H9 (cell line): Measurements from ENCODE around the gene SH3BP2. TPM values are rescaled to one million over a fixed set of nuclear protein-coding genes. Genes with fewer than 3 reads are reported as not detected.
A peak's percentile ranks its signal among the peaks of the same experiment; 100 is the strongest.

Source experiments
- DNase-seq: peaks from one replicate; pipeline ENCODE4 v3.0.0-alpha.2; 2017
- H2AFZ ChIP-seq: one replicate; pipeline ENCODE4 v1.6.1; 2013; ENCODE audit warnings: mild to moderate bottlenecking, low read length, control low read depth, moderate library complexity
- H2AK5ac ChIP-seq: 2 replicates; pipeline ENCODE4 v1.6.1; 2013; ENCODE audit warnings: low read length, control low read depth, mixed read lengths; ENCODE audit not compliant: insufficient read length
- H2BK120ac ChIP-seq: one replicate; pipeline ENCODE4 v1.6.1; 2013; ENCODE audit warnings: low read depth, mild to moderate bottlenecking, low read length, control low read depth, inconsistent platforms; ENCODE audit not compliant: poor library complexity, severe bottlenecking
- H2BK12ac ChIP-seq: 2 replicates; pipeline ENCODE4 v1.6.1; 2013; ENCODE audit warnings: low read length, control low read depth, mixed read lengths, low read depth; ENCODE audit not compliant: insufficient read length
- H2BK15ac ChIP-seq: 2 replicates; pipeline ENCODE4 v1.6.1; 2013; ENCODE audit warnings: low read depth, low read length, control low read depth
- H2BK20ac ChIP-seq: one replicate; pipeline ENCODE4 v1.6.1; 2013; ENCODE audit warnings: low read depth, mild to moderate bottlenecking, low read length, control low read depth, inconsistent platforms; ENCODE audit not compliant: poor library complexity, severe bottlenecking
- H2BK5ac ChIP-seq: 2 replicates; pipeline ENCODE4 v1.6.1; 2013; ENCODE audit warnings: low read length, control low read depth, mixed read lengths; ENCODE audit not compliant: insufficient read length
- H3K14ac ChIP-seq: 2 replicates; pipeline ENCODE4 v1.6.1; 2013; ENCODE audit warnings: low read length, control low read depth; ENCODE audit not compliant: insufficient read depth
- H3K18ac ChIP-seq: 2 replicates; pipeline ENCODE4 v1.6.1; 2013; ENCODE audit warnings: low read depth, mild to moderate bottlenecking, mixed read lengths, low read length, control low read depth; ENCODE audit not compliant: insufficient read length
- H3K23ac ChIP-seq: 2 replicates; pipeline ENCODE4 v1.6.1; 2013; ENCODE audit warnings: low read length, control low read depth, mixed read lengths, low read depth; ENCODE audit not compliant: insufficient read length
- H3K23me2 ChIP-seq: 2 replicates; pipeline ENCODE4 v1.6.1; 2013; ENCODE audit warnings: low read depth, mild to moderate bottlenecking, mixed read lengths, low read length, control low read depth; ENCODE audit not compliant: insufficient read length, poor library complexity, severe bottlenecking
- H3K27ac ChIP-seq: 2 replicates; pipeline ENCODE4 v1.5.1; 2013; ENCODE audit warnings: low read length, control low read depth, mixed read lengths, low read depth; ENCODE audit not compliant: insufficient read length
- H3K27me3 ChIP-seq: 2 replicates; pipeline ENCODE4 v1.6.1; 2013; ENCODE audit warnings: low read length, control low read depth, inconsistent platforms; ENCODE audit not compliant: insufficient read depth
- H3K4ac ChIP-seq: 2 replicates; pipeline ENCODE4 v1.6.1; 2013; ENCODE audit warnings: low read depth, mild to moderate bottlenecking, control low read depth, inconsistent platforms, low read length, moderate library complexity
- H3K4me1 ChIP-seq: 2 replicates; pipeline ENCODE4 v1.6.1; 2013; ENCODE audit warnings: low read length, control low read depth, inconsistent platforms; ENCODE audit not compliant: insufficient read depth
- H3K4me2 ChIP-seq: 2 replicates; pipeline ENCODE4 v1.6.1; 2013; ENCODE audit warnings: low read length, control low read depth, mixed read lengths; ENCODE audit not compliant: insufficient read length, insufficient read depth
- H3K56ac ChIP-seq: 2 replicates; pipeline ENCODE4 v1.6.1; 2013; ENCODE audit warnings: low read depth, mild to moderate bottlenecking, mixed read lengths, low read length, control low read depth; ENCODE audit not compliant: insufficient read length
- H3K79me1 ChIP-seq: 2 replicates; pipeline ENCODE4 v1.6.1; 2013; ENCODE audit warnings: low read depth, mild to moderate bottlenecking, moderate library complexity, low read length, control low read depth, inconsistent platforms; ENCODE audit not compliant: insufficient read depth, poor library complexity, severe bottlenecking
- H3K79me2 ChIP-seq: 2 replicates; pipeline ENCODE4 v1.6.1; 2013; ENCODE audit warnings: low read length, control low read depth, inconsistent platforms; ENCODE audit not compliant: insufficient read depth
- H3K9ac ChIP-seq: 2 replicates; pipeline ENCODE4 v1.6.1; 2013; ENCODE audit warnings: low read length, control low read depth, mixed read lengths; ENCODE audit not compliant: insufficient read length; ENCODE audit errors: extremely low read depth
- H3K9me3 ChIP-seq: one replicate; pipeline ENCODE4 v1.6.1; 2013; ENCODE audit warnings: low read depth, low read length, inconsistent platforms; ENCODE audit not compliant: control insufficient read depth
- H3T11ph ChIP-seq: one replicate; pipeline ENCODE4 v1.6.1; 2013; ENCODE audit warnings: mild to moderate bottlenecking, low read length, control low read depth, inconsistent platforms
- H4K20me1 ChIP-seq: one replicate; pipeline ENCODE4 v1.6.1; 2013; ENCODE audit not compliant: control insufficient read depth, insufficient read length, insufficient read depth
- H4K5ac ChIP-seq: 2 replicates; pipeline ENCODE4 v1.6.1; 2013; ENCODE audit warnings: low read depth, mild to moderate bottlenecking, mixed read lengths, low read length, control low read depth; ENCODE audit not compliant: insufficient read length
- H4K8ac ChIP-seq: replicated peaks from 2 replicates; pipeline ENCODE4 v1.6.1; 2013; ENCODE audit warnings: low read length, control low read depth, mixed read lengths, low read depth; ENCODE audit not compliant: insufficient read length
- H4K91ac ChIP-seq: 2 replicates; pipeline ENCODE4 v1.6.1; 2013; ENCODE audit warnings: low read depth, mild to moderate bottlenecking, moderate library complexity, mixed read lengths, low read length, control low read depth; ENCODE audit not compliant: insufficient read length
- H3K27ac Mint-ChIP-seq, 3 experiments: 2 replicates in 2 of 3; 3 replicates in 1 of 3; pipeline ENCODE4 v1.8.0; 2020 to 2021; ENCODE audit warnings: mixed read lengths in 3 of 3, mild to moderate bottlenecking in 1 of 3, moderate library complexity in 1 of 3
- H3K27me3 Mint-ChIP-seq: 2 replicates; pipeline ENCODE4 v1.8.0; 2021; ENCODE audit warnings: low read depth, mild to moderate bottlenecking, moderate library complexity, mixed read lengths
- H3K36me3 Mint-ChIP-seq, 3 experiments: 2 replicates in 2 of 3; 3 replicates in 1 of 3; pipeline ENCODE4 v1.8.0; 2020 to 2021; ENCODE audit warnings: low read depth in 3 of 3, mixed read lengths in 3 of 3; ENCODE audit not compliant: insufficient read depth in 1 of 3
- H3K4me1 Mint-ChIP-seq, 2 experiments: 2 replicates each; pipeline ENCODE4 v1.8.0; 2020; ENCODE audit warnings: mixed read lengths in 2 of 2
- H3K4me3 Mint-ChIP-seq, 2 experiments: 2 replicates in 1 of 2; 3 replicates in 1 of 2; pipeline ENCODE4 v1.8.0; 2020 to 2021; ENCODE audit warnings: mild to moderate bottlenecking in 2 of 2, mixed read lengths in 2 of 2, moderate library complexity in 1 of 2
- H3K9me3 Mint-ChIP-seq, 2 experiments: 2 replicates in 1 of 2; 3 replicates in 1 of 2; pipeline ENCODE4 v1.8.0; 2020; ENCODE audit warnings: mild to moderate bottlenecking in 2 of 2, mixed read lengths in 2 of 2, moderate library complexity in 1 of 2
- WGBS: extraction: QIAGEN DNeasy Blood & Tissue Kit; methylation state at CpG from one replicate; pipeline ENCODE4 v1.1.7; 2013; ENCODE audit warnings: missing lambda C conversion rate, low lambda C conversion rate, mixed read lengths; ENCODE audit not compliant: insufficient read length; ENCODE audit errors: extremely low coverage; 5-methylcytosine and 5-hydroxymethylcytosine counted together
- total RNA-seq: library from RNA; stranded (reverse); gene quantifications from 2 replicates; pipeline ENCODE4 v1.2.1, GENCODE V29; 2021
- TF ChIP-seq, protein P1 (sequence below): fragments of 200-600 bp; sonication (generic); conservative IDR thresholded peaks from 3 replicates; pipeline ENCODE4 v1.8.0; 2021; ENCODE audit warnings: antibody characterized with exemption, mild to moderate bottlenecking

SH3BP2 gene
- total RNA-seq, 1 experiment from 2014 or later, result 37.6 TPM

DNA sequence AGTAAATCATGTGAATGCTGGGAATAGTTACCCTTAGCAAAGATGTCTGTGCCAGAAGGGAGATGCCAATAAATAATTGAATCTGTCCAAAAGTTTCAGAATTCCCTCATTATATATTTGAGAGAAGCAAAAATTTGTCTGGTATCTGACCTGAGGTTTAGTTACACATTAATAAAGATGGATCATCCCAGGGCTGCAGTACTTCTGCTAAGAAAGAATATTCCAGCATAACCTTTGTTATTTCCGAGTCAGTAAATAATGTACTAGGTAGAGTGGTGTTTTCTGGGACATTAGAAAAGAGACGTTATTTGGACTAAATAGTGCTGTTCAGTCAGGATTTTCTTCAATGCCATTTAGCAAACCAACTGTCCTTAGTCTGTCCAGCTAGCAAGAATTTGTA, 77.2 kb downstream of the SH3BP2 start:
- Histone ChIP-seq H2BK20ac (no peak overlapping the region), H3K14ac (no peak overlapping the region), H2BK15ac (no peak overlapping the region), H4K20me1 (no peaks in the 10 kb centered on the region), H3K56ac (no peak overlapping the region), H3K18ac (no peak overlapping the region), H3K4me2 (no peak overlapping the region), H3K4me1 (peaks cover 2% of the 10 kb centered on the region; the same call in 1 of the 2 replicates), H3K27ac (no peak overlapping the region), H2BK12ac (no peak overlapping the region), H3K23me2 (no peaks in the 10 kb centered on the region), H3T11ph (no peak overlapping the region), H2AK5ac (no peak overlapping the region), H4K91ac (no peak overlapping the region), H3K9me3 (no peaks in the 10 kb centered on the region), H3K23ac (no peak overlapping the region), H3K27me3 (no peaks in the 10 kb centered on the region), H4K5ac (no peak overlapping the region), H3K4ac (no peak overlapping the region), H3K79me1 (peaks cover 13% of the 10 kb centered on the region), H2BK120ac (no peak overlapping the region), H2BK5ac (no peak overlapping the region), H3K9ac (no peak overlapping the region), H3K79me2 (peaks cover 15% of the 10 kb centered on the region; the same call in 1 of the 2 replicates), H2AFZ (no peak overlapping the region), H4K8ac (no peak overlapping the region)
- TF ChIP-seq, protein P1, sequence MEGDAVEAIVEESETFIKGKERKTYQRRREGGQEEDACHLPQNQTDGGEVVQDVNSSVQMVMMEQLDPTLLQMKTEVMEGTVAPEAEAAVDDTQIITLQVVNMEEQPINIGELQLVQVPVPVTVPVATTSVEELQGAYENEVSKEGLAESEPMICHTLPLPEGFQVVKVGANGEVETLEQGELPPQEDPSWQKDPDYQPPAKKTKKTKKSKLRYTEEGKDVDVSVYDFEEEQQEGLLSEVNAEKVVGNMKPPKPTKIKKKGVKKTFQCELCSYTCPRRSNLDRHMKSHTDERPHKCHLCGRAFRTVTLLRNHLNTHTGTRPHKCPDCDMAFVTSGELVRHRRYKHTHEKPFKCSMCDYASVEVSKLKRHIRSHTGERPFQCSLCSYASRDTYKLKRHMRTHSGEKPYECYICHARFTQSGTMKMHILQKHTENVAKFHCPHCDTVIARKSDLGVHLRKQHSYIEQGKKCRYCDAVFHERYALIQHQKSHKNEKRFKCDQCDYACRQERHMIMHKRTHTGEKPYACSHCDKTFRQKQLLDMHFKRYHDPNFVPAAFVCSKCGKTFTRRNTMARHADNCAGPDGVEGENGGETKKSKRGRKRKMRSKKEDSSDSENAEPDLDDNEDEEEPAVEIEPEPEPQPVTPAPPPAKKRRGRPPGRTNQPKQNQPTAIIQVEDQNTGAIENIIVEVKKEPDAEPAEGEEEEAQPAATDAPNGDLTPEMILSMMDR, result no peak
- Mint-ChIP-seq H3K36me3 (no peaks in the 10 kb centered on the region; a peak in 1 of 7 replicates), H3K27ac (peak overlapping the region in 1 of 3 experiments; percentile 3; a peak in 2 of 7 replicates), H3K9me3 (no peaks in the 10 kb centered on the region), H3K4me1 (peaks cover 41 to 54% of the 10 kb centered on the region in 2 experiments), H3K27me3 (no peaks in the 10 kb centered on the region), H3K4me3 (no peak overlapping the region)
- WGBS, result no CpG with 5 or more reads among the region's 2 CpGs
- DNase-seq, result no peak
